Keratinocyte (primary cell): ENCODE results near the gene DSCAML1.
"Not testable (repeated sequence)": the region's sequence is repeated elsewhere in the genome, so short reads cannot be mapped to it uniquely, and the experiment has no call there.

Experiments used
- EZH2 ChIP-seq: IDR thresholded peaks from one replicate; pipeline ENCODE4 v1.6.1; 2012; ENCODE audit warnings: inconsistent platforms, mild to moderate bottlenecking, low read length, moderate library complexity
- TF ChIP-seq, protein P1 (sequence below), 3 experiments: IDR thresholded peaks in 1 of 3; conservative IDR thresholded peaks in 1 of 3; optimal IDR thresholded peaks in 1 of 3; 2 replicates in 2 of 3; 3 replicates in 1 of 3; pipeline versions ENCODE3 to v1.5.1; 2011; ENCODE audit warnings: low read length in 3 of 3, mild to moderate bottlenecking in 3 of 3, moderate library complexity in 2 of 3, control low read depth in 1 of 3, inconsistent platforms in 1 of 3; ENCODE audit not compliant: insufficient read depth in 2 of 3; ENCODE audit errors: extremely low read depth in 1 of 3

- TF ChIP-seq, protein P1, sequence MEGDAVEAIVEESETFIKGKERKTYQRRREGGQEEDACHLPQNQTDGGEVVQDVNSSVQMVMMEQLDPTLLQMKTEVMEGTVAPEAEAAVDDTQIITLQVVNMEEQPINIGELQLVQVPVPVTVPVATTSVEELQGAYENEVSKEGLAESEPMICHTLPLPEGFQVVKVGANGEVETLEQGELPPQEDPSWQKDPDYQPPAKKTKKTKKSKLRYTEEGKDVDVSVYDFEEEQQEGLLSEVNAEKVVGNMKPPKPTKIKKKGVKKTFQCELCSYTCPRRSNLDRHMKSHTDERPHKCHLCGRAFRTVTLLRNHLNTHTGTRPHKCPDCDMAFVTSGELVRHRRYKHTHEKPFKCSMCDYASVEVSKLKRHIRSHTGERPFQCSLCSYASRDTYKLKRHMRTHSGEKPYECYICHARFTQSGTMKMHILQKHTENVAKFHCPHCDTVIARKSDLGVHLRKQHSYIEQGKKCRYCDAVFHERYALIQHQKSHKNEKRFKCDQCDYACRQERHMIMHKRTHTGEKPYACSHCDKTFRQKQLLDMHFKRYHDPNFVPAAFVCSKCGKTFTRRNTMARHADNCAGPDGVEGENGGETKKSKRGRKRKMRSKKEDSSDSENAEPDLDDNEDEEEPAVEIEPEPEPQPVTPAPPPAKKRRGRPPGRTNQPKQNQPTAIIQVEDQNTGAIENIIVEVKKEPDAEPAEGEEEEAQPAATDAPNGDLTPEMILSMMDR (optimal IDR thresholded peaks at IDR 0.05 in 1 of 3, IDR thresholded peaks at IDR 0.05 in 1 of 3, conservative IDR thresholded peaks at IDR 0.05 in 1 of 3; ENCODE audit: extremely low read depth in 1 of 3, insufficient read depth in 2 of 3, low read length in 3 of 3), result not testable (repeated sequence)
- not testable (repeated sequence) for TF ChIP-seq EZH2
Measured at GRCh38 chr11:117810056-117810451, 13.0 kb upstream of the DSCAML1 start.
